ENCODE results near the gene CEP112.
"Not testable (repeated sequence)": the region's sequence is repeated elsewhere in the genome, so short reads cannot be mapped to it uniquely, and the experiment has no call there.

Gene CEP112

GRCh38 chr17:66155055-66155454, 36.9 kb downstream of the CEP112 start:
- not testable (repeated sequence) for DNase-seq (ENCODE audit: low read depth)

- no peak for DNase-seq (ENCODE audit: low read depth)
These were observed 39.2 kb downstream of the CEP112 start for GRCh38 chr17:66152756-66153155.

DNA sequence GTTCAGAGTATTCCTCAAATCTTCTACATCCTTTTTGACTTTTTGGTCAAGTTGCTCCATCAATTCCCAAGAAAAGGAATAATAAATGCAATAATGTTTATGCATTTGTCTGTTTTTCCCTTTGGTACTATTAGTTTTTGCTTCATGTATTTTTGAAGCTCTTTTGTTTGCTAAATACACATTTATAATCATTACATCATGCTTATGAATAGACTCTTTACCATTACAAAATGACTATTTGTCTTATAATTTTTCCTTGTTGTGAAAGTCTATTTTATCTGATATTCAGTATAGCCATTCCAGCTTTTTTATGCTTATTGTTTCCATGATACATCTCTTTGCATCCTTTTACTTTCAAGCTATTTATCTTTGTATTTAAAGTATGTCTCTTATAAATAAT, 41.2 kb downstream of the CEP112 start:
- no peak for DNase-seq (ENCODE audit: low read depth)

DNA sequence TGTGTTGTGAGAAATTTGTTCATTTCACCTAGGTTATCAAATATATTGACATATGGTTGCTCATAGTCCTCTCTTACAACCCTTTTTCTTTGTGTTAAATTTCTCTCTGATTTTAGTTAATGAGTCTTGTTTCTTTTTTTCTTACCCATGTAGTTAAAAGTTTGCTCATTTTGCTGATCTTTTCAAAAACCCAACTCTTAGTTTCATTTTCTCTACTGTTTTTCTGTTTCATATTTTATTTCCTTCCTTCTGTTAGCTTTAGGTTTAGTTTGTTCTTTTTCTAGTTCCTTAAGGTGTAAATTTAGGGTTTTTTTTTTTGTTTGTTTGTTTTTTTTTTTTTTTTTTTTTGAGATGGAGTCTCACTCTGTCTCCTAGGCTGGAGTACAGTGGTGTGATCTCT, 42.4 kb downstream of the CEP112 start:
- DNase-seq (ENCODE audit: low read depth): no peak

GRCh38 chr17:66146394-66146793, 45.5 kb downstream of the CEP112 start:
- no peak for DNase-seq (ENCODE audit: low read depth)

- DNase-seq (ENCODE audit: low read depth): no peak
These were observed 48.2 kb downstream of the CEP112 start for GRCh38 chr17:66143657-66144282.

DNA sequence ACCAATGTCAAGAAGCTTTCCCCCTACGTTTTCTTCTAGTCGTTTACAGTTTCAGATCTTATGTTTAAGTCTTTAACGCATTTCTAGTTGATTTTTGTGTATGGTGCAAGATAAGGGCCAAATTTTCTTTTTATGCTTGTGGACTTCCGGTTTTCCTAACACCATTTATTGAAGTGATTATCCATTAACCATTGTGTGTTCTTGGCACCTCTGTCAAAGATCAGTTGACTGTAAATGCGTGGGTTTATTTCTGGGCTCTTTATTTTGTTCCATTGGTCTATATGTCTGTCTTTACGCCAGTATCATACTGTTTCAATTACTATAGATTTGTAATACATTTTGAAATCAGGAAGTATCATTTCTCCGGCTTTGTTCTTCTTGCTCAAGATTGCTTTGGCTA, 49.5 kb downstream of the CEP112 start:
- DNase-seq (ENCODE audit: low read depth): no peak

DNA sequence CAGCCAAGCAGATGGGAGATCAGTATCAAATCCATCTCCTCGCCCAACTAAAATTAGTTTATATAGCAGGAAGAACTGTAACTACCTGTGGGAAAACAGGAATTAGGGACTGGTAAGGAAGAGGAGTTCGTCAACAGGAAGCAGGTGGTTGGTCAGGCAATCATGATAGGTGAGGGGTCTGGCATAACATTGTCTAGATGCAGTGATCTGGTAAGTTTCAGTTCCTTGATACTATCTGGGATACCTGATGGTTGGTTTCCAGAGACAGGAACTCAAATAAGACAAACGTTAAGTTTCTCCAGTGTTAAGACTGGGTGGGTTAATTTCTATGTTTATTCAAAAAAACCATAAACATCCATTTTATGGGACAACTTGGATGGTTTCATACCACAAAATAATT, 53.8 kb downstream of the CEP112 start:
- DNase-seq (ENCODE audit: low read depth): no peak

GRCh38 chr17:66135896-66136295, 56.0 kb downstream of the CEP112 start:
- DNase-seq (ENCODE audit: low read depth): no peak

DNA sequence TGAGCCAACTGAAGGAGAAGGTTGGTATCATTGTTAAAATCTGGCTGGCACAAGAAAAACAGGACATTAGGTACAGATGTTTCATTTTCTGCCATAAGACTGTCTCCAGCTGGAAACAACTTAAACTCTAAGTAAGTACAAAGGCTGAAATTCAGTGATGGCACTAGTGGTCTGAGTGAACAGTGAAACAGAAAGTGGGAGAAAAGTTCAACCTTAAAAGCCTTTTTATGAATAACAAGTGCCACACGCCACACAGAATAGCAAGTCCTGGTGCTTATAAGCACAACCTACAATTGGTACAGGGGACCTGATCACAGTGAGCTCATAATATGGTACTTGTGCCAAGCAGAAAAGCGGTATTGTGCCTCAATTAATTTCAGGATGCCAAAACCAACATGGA, 56.7 kb downstream of the CEP112 start:
- no peak for DNase-seq (ENCODE audit: low read depth)

- no peak for DNase-seq (ENCODE audit: low read depth)
These were observed 62.2 kb downstream of the CEP112 start for GRCh38 chr17:66129759-66130158.

- no peak for DNase-seq (ENCODE audit: low read depth)
These were observed 65.7 kb downstream of the CEP112 start for GRCh38 chr17:66126231-66126630.

- DNase-seq (ENCODE audit: low read depth): no peak
These were observed 68.8 kb downstream of the CEP112 start for GRCh38 chr17:66123163-66123562.

DNA sequence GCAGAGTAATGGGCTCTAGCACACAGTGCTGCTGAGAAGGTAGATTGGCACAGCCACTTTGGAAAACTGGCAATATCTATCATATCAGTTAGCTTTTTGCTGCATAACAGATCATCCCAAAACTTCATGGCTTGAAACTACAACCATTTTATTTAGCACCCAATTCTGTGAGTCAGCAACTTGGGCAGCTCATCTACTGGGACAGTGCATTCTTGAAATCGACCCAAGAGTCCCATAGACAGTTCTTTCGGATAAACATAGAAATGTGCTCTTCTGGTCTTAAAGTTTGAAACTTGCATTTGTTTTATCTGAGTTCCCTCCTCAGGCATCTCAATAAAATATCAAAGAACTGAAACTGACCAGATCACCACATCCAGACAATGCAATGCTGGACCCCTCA, 76.7 kb downstream of the CEP112 start:
- no peak for DNase-seq (ENCODE audit: low read depth)

GRCh38 chr17:66114609-66115008, 77.3 kb downstream of the CEP112 start:
- no peak for DNase-seq (ENCODE audit: low read depth)

DNA sequence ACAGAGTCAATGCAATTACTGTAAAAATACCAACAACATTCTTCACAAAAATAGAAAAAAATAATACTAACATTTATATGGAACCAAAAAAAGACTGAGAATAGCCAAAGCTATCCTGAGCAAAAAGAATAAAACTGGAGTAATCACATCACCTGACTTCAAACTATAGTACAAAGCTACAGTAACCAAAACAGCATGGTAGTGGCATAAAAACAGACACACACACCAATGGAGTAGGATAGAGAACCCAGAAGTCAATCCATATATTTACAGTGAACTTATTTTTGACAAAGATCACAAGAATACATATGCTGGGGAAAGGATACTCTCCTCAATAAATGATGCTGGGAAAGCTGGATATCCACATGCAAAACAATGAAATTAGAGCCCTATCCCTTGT, 84.2 kb downstream of the CEP112 start:
- DNase-seq (ENCODE audit: low read depth): no peak

- DNase-seq (ENCODE audit: low read depth): no peak
These were observed 93.9 kb downstream of the CEP112 start for GRCh38 chr17:66098040-66098439.

- no peak for DNase-seq (ENCODE audit: low read depth)
These were observed 97.2 kb downstream of the CEP112 start for GRCh38 chr17:66094727-66095126.

GRCh38 chr17:66091445-66092080, 100.4 kb downstream of the CEP112 start:
- no peak for DNase-seq (ENCODE audit: low read depth)

DNA sequence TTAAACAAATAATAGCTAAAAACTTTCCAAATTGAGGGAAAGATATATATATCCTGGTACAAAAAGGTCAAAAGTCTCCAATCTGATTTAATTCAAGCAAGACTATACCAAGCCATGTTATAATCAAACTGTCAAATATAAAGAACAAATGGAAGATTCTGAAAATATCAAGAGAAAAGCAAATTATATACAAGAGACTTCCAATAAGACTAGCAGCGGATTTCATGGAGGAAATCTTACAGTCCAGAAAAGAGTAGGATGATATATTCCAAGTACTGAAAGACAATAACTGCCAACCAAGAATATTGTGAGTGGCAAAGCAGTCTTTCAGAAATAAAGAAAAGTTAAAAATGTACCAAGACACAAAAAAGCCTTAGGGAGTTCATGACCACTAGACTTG, 102.2 kb downstream of the CEP112 start:
- DNase-seq (ENCODE audit: low read depth): no peak

DNA sequence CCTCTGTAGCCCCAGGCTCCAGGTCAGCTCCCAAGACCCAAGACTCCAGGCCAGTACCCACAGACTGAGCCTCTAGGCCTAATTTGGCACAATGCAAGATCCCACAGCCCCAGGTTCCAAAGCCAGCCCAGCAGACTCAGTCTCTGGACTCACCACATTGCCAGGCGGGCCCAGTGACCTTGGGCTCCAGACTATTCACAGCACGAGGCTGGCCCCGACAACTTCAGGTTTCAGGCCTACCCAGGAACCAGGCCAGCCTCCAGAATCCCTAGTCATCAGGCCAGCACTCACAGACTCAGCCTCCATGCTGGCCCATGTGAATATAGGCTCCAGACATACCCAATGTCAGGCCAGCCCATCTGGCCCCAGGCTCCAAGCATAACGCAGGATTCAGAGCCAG, 103.8 kb downstream of the CEP112 start:
- DNase-seq (ENCODE audit: low read depth): no peak

DNA sequence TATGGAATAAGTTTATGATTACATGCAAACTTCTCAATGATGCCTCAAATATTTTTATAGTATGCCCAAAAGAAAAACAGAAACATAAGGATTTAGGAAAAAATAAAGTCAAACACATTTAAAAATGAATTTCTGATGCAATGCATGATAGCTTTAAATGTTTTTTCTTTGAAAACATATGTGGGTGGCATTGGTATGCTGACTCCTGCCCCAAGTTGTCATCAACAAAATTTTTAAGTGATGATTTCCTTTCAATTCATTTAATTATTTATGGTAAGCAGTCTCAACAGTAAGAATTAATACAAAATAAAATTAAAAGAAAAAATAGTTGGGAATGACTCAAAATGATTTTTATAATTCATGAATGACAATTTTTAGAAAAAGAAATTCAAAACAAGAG, 104.9 kb downstream of the CEP112 start:
- no peak for DNase-seq (ENCODE audit: low read depth)

DNA sequence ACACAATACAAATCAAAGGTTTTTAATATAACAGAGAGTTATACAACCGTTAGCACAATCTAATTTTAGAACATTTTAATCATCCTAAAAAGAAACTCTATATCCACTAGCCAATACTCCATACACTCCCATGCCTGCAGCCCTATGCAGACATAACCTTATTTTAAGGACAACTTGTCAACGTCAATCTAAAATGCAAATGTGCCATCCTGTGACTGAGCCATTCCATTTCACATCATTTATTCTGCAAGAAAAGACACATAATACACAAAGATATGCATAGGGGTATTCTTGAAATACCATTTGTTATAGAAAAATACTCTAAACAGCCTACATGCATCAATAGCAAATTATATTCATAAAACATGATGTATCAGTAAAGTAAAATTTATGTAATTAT, 106.7 kb downstream of the CEP112 start:
- no peak for DNase-seq (ENCODE audit: low read depth)

- not testable (repeated sequence) for DNase-seq (ENCODE audit: low read depth)
These were observed 111.3 kb downstream of the CEP112 start for GRCh38 chr17:66080670-66081069.

All from activated gamma-delta T cell treated with anti-CD3 and anti-CD28 coated beads, Interleukin-2, amount 50 U/mL, for 16 hours (primary cell).